D341Med (cell line): ENCODE results near the gene ATP13A3.
"Not testable (repeated sequence)": the region's sequence is repeated elsewhere in the genome, so short reads cannot be mapped to it uniquely, and the experiment has no call there.

Source experiments
- DNase-seq: peaks from one replicate; pipeline ENCODE4 v3.0.0; 2012; ENCODE audit warnings: low spot score

The ATP13A3 gene

GRCh38 chr3:194486540-194487288 is at the start of gene ATP13A3:
Gene ATP13A3 (minus strand): TSS chr3:194487002. CDS start chr3:194462190, 24,812 bp downstream.
- DNase-seq, result peak; percentile 99

DNA sequence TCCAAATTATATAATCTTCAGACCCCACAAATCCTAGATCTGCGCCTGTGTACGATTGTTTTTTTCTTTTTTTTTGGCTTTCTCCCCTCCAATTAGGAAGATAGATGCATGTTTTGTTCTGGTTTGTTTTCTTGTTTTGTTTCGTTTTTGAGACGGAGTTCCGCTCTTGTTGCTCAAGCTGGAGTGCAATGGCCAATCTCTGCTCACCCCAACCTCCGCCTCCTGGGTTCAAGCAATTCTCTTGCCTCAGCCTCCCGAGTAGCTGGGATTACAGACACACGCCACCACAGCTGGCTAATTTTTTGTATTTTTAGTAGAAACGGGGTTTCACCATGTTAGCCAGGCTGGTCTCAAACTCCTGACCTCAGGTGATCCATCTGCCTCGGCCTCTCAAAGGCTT is 48.4 kb upstream of the ATP13A3 start:
- not testable (repeated sequence) for DNase-seq

- DNase-seq, result no peak
Measured at GRCh38 chr3:194534243-194534642, 47.4 kb upstream of the ATP13A3 start.

- DNase-seq, result no peak
Measured at GRCh38 chr3:194532591-194532990, 45.8 kb upstream of the ATP13A3 start.

- DNase-seq, result no peak
Measured at GRCh38 chr3:194527726-194528125, 40.9 kb upstream of the ATP13A3 start.

- DNase-seq, result no peak
Measured at GRCh38 chr3:194526164-194526563, 39.4 kb upstream of the ATP13A3 start.

DNA sequence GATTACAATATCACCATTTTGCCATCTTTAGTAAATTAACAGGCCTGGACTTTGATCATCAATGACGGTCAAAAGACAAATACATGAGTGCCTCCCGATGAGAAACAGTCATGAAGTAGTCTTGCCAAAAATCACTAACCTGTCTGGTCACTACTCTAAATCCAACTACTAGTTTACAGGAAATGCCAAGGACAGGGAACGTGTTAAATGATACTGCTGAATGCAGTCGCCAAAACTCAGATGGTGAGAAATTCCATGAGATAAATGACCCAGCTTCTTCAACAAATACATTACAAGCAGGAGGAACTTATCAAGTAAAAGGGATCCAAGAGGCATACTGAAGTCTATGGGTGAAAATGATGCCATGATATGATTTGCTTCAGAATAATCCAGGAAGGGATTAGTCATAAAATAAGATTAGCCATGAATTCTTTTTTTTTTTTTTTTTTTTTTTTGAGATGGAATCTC is 35.8 kb upstream of the ATP13A3 start:
- DNase-seq, result no peak

GRCh38 chr3:194521510-194522260 is 34.9 kb upstream of the ATP13A3 start:
- DNase-seq, result no peak

DNA sequence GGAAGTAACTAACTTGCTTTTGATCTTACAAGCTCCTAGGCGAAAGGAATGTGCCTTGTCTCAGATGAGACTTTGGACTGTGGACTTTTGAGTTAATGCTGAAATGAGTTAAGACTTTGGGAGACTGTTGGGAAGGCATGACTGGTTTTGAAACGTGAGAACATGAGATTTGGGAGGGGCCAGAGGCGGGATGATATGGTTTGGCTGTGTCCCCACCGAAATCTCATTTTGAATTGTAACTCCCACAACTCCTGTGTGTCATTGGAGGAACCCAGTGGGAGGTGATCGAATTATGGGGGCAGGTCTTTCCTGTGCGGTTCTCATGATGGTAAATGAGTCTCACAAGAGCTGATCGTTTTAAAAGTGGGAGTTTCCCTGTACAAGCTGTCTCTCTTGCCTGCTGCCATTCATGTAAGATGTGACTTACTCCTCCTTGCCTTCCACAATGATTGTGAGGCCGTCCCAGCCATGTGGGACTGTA is 33.9 kb upstream of the ATP13A3 start:
- DNase-seq, result not testable (repeated sequence)

DNA sequence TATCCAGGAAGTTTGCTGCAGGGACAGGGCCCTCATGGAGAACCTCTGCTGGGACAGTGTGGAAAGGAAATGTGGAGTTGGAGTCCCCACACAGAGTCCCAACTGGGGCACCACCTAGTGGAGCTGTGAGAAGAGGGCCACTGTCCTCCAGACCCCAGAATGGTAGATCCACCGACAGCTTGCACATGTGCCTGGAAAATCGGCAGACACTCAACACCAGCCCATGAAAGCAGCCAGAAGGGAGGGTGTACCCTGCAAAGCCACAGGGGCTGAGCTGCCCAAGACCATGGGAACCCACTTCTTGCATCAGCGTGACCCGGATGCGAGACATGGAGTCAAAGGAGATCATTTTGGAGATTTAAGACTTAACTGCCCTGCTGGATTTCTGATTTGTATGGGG is 33.4 kb upstream of the ATP13A3 start:
- not testable (repeated sequence) for DNase-seq

- no peak for DNase-seq
Measured at GRCh38 chr3:194518652-194519051, 31.9 kb upstream of the ATP13A3 start.

- no peak for DNase-seq
Measured at GRCh38 chr3:194517333-194517732, 30.5 kb upstream of the ATP13A3 start.

- no peak for DNase-seq
Measured at GRCh38 chr3:194514626-194515025, 27.8 kb upstream of the ATP13A3 start.

GRCh38 chr3:194512895-194513601 is 26.2 kb upstream of the ATP13A3 start:
- no peak for DNase-seq

GRCh38 chr3:194508491-194509453 is 22.0 kb upstream of the ATP13A3 start:
- DNase-seq, result no peak

DNA sequence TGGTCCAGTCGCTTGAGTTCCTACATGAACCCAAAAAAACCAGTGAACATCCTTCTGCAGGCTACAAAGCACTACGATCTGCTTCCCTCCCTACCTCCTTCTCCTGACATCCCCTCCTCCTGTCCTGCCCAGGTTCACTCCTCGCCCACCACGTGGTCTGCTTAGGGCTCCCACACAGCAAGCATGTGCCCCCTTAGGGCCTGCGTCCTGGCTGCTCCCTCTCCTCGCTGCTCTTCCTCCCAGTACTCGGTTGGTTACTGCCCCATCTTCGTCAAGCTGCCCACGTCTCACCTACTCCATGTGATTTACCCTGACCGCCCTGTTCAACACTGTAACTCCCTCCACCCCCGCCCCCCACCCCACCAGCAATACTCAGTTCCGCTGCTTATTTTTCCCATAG is 20.8 kb upstream of the ATP13A3 start:
- DNase-seq, result no peak

DNA sequence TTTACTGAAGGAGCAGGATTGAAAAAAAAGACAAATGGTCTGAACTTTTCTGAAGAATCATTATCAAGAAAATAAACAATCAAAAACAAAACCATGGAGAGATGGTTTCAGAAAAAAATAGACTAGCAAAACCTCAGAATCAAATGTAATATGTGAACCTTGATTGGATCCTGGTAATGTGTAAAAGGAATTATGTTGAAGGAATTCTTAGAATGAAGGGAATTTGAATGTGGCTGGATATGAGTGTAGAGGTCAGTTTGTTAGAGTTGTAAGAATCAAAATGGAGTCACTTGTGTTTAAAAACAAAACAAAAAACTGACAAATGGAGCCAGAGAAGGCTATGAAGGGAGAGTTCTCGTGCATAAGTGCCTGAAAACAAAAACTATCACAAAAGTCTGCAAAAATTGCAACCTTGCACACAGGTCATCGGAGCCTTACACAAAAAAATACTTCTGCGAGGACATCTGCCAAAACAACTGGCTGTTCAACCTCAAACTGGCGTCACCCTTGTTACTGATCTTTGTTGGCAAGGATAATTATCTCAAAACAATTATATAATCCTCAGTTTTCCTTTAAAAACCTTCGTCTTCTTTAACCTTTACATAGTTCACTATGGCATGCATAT is 19.1 kb upstream of the ATP13A3 start:
- no peak for DNase-seq

- no peak for DNase-seq
Measured at GRCh38 chr3:194504861-194505260, 18.1 kb upstream of the ATP13A3 start.

DNA sequence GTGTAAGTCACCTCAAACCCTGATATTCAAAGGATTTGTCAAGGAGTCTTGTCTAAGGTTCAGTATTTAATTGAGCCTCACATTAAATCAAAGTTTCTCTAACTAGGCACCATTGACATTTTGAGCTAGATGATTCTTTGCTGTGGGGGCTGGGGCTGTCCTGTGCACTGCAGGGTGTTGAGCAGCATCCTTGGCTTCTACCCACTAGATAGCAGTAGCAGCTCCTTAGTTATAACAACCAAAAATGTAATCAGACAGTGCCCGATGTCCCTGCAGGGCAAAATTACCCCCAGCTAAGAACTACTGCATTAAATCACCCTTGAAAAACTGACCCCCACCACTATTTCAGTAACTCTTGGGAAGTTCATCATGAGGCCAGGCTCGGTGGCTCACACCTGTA is 17.3 kb upstream of the ATP13A3 start:
- DNase-seq, result no peak

DNA sequence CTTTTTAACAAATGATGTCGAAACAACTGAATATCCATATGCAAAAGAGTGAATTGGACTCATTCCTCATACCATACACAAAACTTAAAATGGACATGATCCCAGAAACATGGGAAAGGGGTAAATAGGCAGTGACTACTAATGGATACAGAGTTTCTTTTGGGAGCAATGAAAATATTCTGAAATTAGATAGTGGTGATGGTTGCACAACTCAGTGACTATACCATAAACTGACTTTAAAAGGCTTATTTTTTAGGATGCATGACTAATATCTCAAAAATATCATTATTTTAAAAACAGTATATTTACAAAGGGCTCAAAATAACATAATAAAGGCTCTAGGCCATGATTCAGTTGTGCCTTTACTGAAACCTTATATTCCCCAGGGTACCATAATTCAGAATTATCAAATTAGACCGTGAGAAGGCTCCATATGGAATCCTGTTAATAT is 16.3 kb upstream of the ATP13A3 start:
- DNase-seq, result no peak

DNA sequence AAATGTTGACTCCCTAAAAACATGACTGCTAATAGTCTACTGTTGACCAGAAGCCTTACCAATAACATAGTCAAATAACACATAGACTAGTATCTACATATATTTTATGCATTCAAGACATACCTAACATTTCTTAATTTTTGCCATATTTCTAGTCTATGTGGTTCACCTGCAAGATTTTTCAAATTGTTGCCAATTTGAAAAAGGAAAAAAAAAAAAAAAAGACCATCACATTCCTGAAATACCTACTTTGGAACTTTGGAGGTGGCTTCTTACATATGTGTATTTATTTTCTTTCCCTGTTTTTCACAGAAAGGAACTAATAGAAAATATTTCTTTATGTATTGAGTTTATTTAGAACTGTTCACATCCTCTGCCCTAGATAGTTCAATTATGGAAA is 13.4 kb upstream of the ATP13A3 start:
- DNase-seq, result no peak
